Measurements from ENCODE around the gene MTMR6. TPM values are rescaled to one million over a fixed set of nuclear protein-coding genes. Genes with fewer than 3 reads are reported as not detected.
"Not testable (repeated sequence)": the region's sequence is repeated elsewhere in the genome, so short reads cannot be mapped to it uniquely, and the experiment has no call there.

MTMR6 gene
- total RNA-seq, 4 donors from 2014 or later = 10.6 to 15.9 (median 14.3) TPM

- 76 to 93% methylated on average over 1 of the region's 1 CpG for WGBS, 2 donors
- no peak overlapping the region for H3K4me3 ChIP-seq (ENCODE audit: low read depth, poor library complexity, severe bottlenecking)
- intact Hi-C loops (cut with DNase I; ENCODE audit: low total_unique reads) = no loop called here
- TF ChIP-seq CTCF (IDR thresholded peaks at IDR 0.05) (no peak), POLR2A (IDR thresholded peaks at IDR 0.05) (no peak)
- DNase-seq (ENCODE audit: low spot score in 2 of 2) = no peak
These were observed 32.5 kb upstream of the MTMR6 start for GRCh38 chr13:25319771-25320170.

- H3K4me3 ChIP-seq (ENCODE audit: low read depth, poor library complexity, severe bottlenecking); DNase-seq (ENCODE audit: low spot score in 2 of 2); intact Hi-C loops (cut with DNase I; ENCODE audit: low total_unique reads): not testable (repeated sequence)
- WGBS, 2 donors = 78 to 86% methylated on average over 4 of the region's 4 CpGs
These were observed 31.7 kb upstream of the MTMR6 start for GRCh38 chr13:25318946-25319345.

GRCh38 chr13:25310891-25311290 lies 23.6 kb upstream of the MTMR6 start:
- 95 to 98% methylated on average over 3 of the region's 3 CpGs for WGBS, 2 donors
- intact Hi-C loops (cut with DNase I; ENCODE audit: low total_unique reads) = no loop called here
- DNase-seq (ENCODE audit: low spot score in 2 of 2) = no peak
- TF ChIP-seq CTCF (IDR thresholded peaks at IDR 0.05) (no peak), POLR2A (IDR thresholded peaks at IDR 0.05) (no peak)
- H3K4me3 ChIP-seq (ENCODE audit: low read depth, poor library complexity, severe bottlenecking) = no peak overlapping the region

- no peak for TF ChIP-seq POLR2A (IDR thresholded peaks at IDR 0.05)
- no peak for TF ChIP-seq CTCF (IDR thresholded peaks at IDR 0.05)
- intact Hi-C loops (cut with DNase I; ENCODE audit: low total_unique reads) = no loop called here
- DNase-seq (ENCODE audit: low spot score in 2 of 2) = no peak
- WGBS, 2 donors = 94 to 95% methylated on average over 7 of the region's 7 CpGs
- H3K4me3 ChIP-seq (ENCODE audit: low read depth, poor library complexity, severe bottlenecking) = no peak overlapping the region
These were observed 19.6 kb upstream of the MTMR6 start for GRCh38 chr13:25306671-25307464.

- intact Hi-C loops (cut with DNase I; ENCODE audit: low total_unique reads) = no loop called here
- 2 to 7% methylated on average over 7 of the region's 7 CpGs for WGBS, 2 donors
These were observed 14.8 kb upstream of the MTMR6 start for GRCh38 chr13:25302121-25302520.

More at GRCh38 chr13:25302121-25302520, 14.8 kb upstream of the MTMR6 start:
- TF ChIP-seq CTCF (IDR thresholded peaks at IDR 0.05) (no peak), POLR2A (IDR thresholded peaks at IDR 0.05) (no peak)
- DNase-seq (ENCODE audit: low spot score in 2 of 2) = no peak
- H3K4me3 ChIP-seq (ENCODE audit: low read depth, poor library complexity, severe bottlenecking) = peak overlapping the region; percentile 65
